H1 (cell line): Measurements from ENCODE around the gene LOXL1. TPM values are rescaled to one million over a fixed set of nuclear protein-coding genes. Genes with fewer than 3 reads are reported as not detected.
A peak's percentile ranks its signal among the peaks of the same experiment; 100 is the strongest.

ENCODE experiments used
- BACH1 ChIP-seq: IDR thresholded peaks from 2 replicates; pipeline ENCODE4 v1.6.1; 2012; ENCODE audit warnings: low read length, improper control_type of control experiment
- EGR1 ChIP-seq: IDR thresholded peaks from 2 replicates; pipeline ENCODE4 v1.6.1; 2011; ENCODE audit warnings: low read depth, low read length, borderline replicate concordance
- FOSL1 ChIP-seq: IDR thresholded peaks from 2 replicates; pipeline ENCODE4 v1.6.1; 2011; ENCODE audit warnings: mild to moderate bottlenecking, low read depth, low read length, moderate library complexity; ENCODE audit not compliant: insufficient read depth
- SUZ12 ChIP-seq: fragments of 200-600 bp; sonication (generic); IDR thresholded peaks from 2 replicates; pipeline ENCODE4 v1.6.1; 2012; ENCODE audit warnings: mild to moderate bottlenecking, inconsistent platforms, low read length, moderate library complexity, mixed read lengths
- polyA plus RNA-seq, 7 experiments: library from polyadenylated mRNA; depleted of rRNA in 3 of 7; stranded (reverse) in 5 of 7; unstranded in 2 of 7; fragments of >200 nt in 5 of 7; fragments of 200-250 nt in 2 of 7; gene quantifications; 1 replicate in 5 of 7; 2 replicates in 1 of 7; 4 replicates in 1 of 7; pipeline versions ENCODE4 v1.2.1 to v1.2.3, GENCODE V29; 2011 to 2013; ENCODE audit warnings: missing spikeins in 2 of 7, mixed read lengths in 2 of 7
- total RNA-seq: library from RNA; stranded (reverse); fragmentation: NEBNext Ultra II Directional; extraction: Animal tissue kit (Norgen Biotek cat#: 25700); gene quantifications from 2 replicates; pipeline ENCODE4 v1.2.1, GENCODE V29; 2021
- TF ChIP-seq, protein P1 (sequence below): IDR thresholded peaks from 2 replicates; pipeline ENCODE4 v1.6.1; 2012; ENCODE audit warnings: inconsistent platforms

Gene LOXL1
- total and polyA plus RNA-seq, 2 of the 8 experiments (the other 6 are each of a cell fraction or from before 2014, with no cell fraction given) = 8.1 to 14.4 TPM

DNA sequence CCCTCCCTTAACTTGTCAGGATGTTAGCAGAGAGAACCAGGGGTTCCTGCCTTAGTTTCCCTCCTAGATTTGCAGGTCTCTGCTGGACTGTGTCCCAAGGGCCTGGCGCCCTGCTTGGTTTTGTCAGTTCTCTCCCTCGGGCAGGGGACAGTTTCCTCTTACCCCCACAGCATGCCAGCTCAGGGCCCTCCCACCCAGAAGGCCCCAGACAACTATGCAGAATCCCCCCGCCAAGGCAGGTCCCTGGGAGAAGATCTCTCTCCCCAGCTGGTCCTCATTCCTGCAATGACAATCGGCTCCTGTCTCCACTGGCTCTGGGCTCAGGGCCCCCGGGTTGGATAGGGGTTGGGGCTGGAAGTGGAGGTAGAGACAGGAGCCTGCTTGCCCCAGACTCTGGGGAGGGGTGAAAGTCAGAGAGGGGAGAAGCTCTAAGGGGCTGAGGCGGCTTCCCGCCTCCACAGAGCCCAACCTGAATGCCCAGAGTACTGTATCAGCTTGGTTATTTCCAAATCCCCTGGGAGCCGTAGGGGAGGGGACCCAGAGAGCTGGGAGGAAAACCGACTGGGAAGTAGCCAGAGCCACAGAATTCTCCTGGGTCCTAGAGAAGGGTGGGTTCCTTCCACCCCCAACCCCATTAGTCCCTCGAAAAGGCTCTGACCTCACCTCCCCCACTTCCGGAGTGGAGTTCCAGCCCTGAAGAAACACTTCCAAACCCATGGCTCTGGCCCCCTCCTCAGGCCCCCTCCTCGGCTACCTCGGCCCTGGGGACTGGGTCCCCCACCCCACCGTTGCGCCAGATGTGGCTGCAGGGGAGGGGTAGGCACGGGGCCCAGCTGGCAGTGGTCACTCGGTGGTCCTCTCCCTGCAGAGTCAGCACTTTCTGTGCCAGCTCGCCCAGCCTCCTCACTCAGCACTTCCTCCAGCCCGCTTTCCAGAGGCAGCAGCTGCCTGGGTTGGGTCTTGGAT is 3.8 kb upstream of the LOXL1 start (continued):
- peak; percentile 69 for TF ChIP-seq EGR1
- no peak for TF ChIP-seq SUZ12
- peak; percentile 94 for TF ChIP-seq FOSL1
- TF ChIP-seq, protein P1, sequence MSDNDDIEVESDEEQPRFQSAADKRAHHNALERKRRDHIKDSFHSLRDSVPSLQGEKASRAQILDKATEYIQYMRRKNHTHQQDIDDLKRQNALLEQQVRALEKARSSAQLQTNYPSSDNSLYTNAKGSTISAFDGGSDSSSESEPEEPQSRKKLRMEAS = 0 out of 2 replicates have a peak, but pooled peaks have one; percentile 6
- TF ChIP-seq BACH1 = peak; percentile 10; the same call in 1 of the 2 replicates
